ENCODE data around the gene AARS2. TPM values are rescaled to one million over a fixed set of nuclear protein-coding genes. Genes with fewer than 3 reads are reported as not detected.
A peak's percentile ranks its signal among the peaks of the same experiment; 100 is the strongest.

AARS2 gene
- total RNA-seq, 1 experiment from 2014 or later, result 21.7 TPM

- peak within 1 kb of the TSS in 1 of 3 experiments; percentile 40; a peak in 1 of 7 replicates for H3K27ac Mint-ChIP-seq
- Histone ChIP-seq H2BK120ac (ENCODE audit: low read depth, low read length, poor library complexity, severe bottlenecking) (no peak within 1 kb of the TSS), H3K79me2 (ENCODE audit: insufficient read depth, low read length) (no peaks in the 10 kb centered on the region), H2AK5ac (ENCODE audit: insufficient read length, low read length) (no peak within 1 kb of the TSS), H2AFZ (ENCODE audit: low read length) (no peak within 1 kb of the TSS), H4K5ac (ENCODE audit: insufficient read length, low read depth, low read length) (no peak within 1 kb of the TSS), H3T11ph (ENCODE audit: low read length) (no peak within 1 kb of the TSS), H3K14ac (ENCODE audit: insufficient read depth, low read length) (peak within 1 kb of the TSS; percentile 11; the same call in 1 of the 2 replicates), H2BK12ac (ENCODE audit: insufficient read length, low read depth, low read length) (no peak within 1 kb of the TSS), H3K23ac (ENCODE audit: insufficient read length, low read depth, low read length) (no peak within 1 kb of the TSS), H4K20me1 (ENCODE audit: control insufficient read depth, insufficient read depth, insufficient read length) (no peaks in the 10 kb centered on the region), H3K18ac (ENCODE audit: insufficient read length, low read depth, low read length) (no peak within 1 kb of the TSS), H3K4me2 (ENCODE audit: insufficient read depth, insufficient read length, low read length) (peak within 1 kb of the TSS; percentile 84), H3K9ac (ENCODE audit: extremely low read depth, insufficient read length, low read length) (peak within 1 kb of the TSS; percentile 54), H3K79me1 (ENCODE audit: insufficient read depth, low read depth, low read length, poor library complexity, severe bottlenecking) (no peaks in the 10 kb centered on the region), H3K9me3 (ENCODE audit: control insufficient read depth, low read depth, low read length) (no peaks in the 10 kb centered on the region), H2BK5ac (ENCODE audit: insufficient read length, low read length) (no peak within 1 kb of the TSS), H4K8ac (replicated peaks; ENCODE audit: insufficient read length, low read depth, low read length) (no peak within 1 kb of the TSS), H3K27ac (ENCODE audit: insufficient read length, low read depth, low read length) (no peak within 1 kb of the TSS), H2BK20ac (ENCODE audit: low read depth, low read length, poor library complexity, severe bottlenecking) (no peak within 1 kb of the TSS), H2BK15ac (ENCODE audit: low read depth, low read length) (no peak within 1 kb of the TSS), H3K23me2 (ENCODE audit: insufficient read length, low read depth, low read length, poor library complexity, severe bottlenecking) (peaks cover 18% of the 10 kb centered on the region), H3K27me3 (ENCODE audit: insufficient read depth, low read length) (peaks cover 7% of the 10 kb centered on the region; the same call in 1 of the 2 replicates), H3K56ac (ENCODE audit: insufficient read length, low read depth, low read length) (no peak within 1 kb of the TSS), H3K4ac (ENCODE audit: low read depth, low read length) (no peak within 1 kb of the TSS), H4K91ac (ENCODE audit: insufficient read length, low read depth, low read length) (no peak within 1 kb of the TSS), H3K4me1 (ENCODE audit: insufficient read depth, low read length) (peaks cover 8% of the 10 kb centered on the region; the same call in 1 of the 2 replicates)
- peaks cover 42 to 49% of the 10 kb centered on the region in 2 experiments for H3K4me1 Mint-ChIP-seq
- DNase-seq, result peak; percentile 94
- no CpG with 5 or more reads among the region's 72 CpGs for WGBS (ENCODE audit: extremely low coverage, insufficient read length, low lambda C conversion rate)
- peaks cover 0 to 2% (median 0%) of the 10 kb centered on the region in 3 experiments; a peak in 2 of 7 replicates for H3K36me3 Mint-ChIP-seq (ENCODE audit: insufficient read depth in 1 of 3, low read depth in 3 of 3)
- H3K27me3 Mint-ChIP-seq (ENCODE audit: low read depth), result peaks cover 22% of the 10 kb centered on the region
- H3K4me3 Mint-ChIP-seq, result peak within 1 kb of the TSS; percentile 79 to 88
- TF ChIP-seq, protein P1, sequence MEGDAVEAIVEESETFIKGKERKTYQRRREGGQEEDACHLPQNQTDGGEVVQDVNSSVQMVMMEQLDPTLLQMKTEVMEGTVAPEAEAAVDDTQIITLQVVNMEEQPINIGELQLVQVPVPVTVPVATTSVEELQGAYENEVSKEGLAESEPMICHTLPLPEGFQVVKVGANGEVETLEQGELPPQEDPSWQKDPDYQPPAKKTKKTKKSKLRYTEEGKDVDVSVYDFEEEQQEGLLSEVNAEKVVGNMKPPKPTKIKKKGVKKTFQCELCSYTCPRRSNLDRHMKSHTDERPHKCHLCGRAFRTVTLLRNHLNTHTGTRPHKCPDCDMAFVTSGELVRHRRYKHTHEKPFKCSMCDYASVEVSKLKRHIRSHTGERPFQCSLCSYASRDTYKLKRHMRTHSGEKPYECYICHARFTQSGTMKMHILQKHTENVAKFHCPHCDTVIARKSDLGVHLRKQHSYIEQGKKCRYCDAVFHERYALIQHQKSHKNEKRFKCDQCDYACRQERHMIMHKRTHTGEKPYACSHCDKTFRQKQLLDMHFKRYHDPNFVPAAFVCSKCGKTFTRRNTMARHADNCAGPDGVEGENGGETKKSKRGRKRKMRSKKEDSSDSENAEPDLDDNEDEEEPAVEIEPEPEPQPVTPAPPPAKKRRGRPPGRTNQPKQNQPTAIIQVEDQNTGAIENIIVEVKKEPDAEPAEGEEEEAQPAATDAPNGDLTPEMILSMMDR (conservative IDR thresholded peaks at IDR 0.05), result no peak
- no peaks in the 10 kb centered on the region; a peak in 1 of 5 replicates for H3K9me3 Mint-ChIP-seq
These were observed 48.0 kb downstream of the AARS2 start, which contains the start of gene NFKBIE for GRCh38 chr6:44265007-44265721. Gene NFKBIE (minus strand): TSS chr6:44265551. CDS start chr6:44265346, 205 bp downstream.

Measured in H9 (cell line).